ENCODE measurements around the gene CD48.

The CD48 gene

GRCh38 chr1:160756849-160757201 is 45.2 kb upstream of the CD48 start:
- Histone ChIP-seq H3K18ac (ENCODE audit: low read depth in 1 of 2, low read length in 2 of 2) (no peak overlapping the region), H4K8ac (ENCODE audit: low read length) (no peak overlapping the region), H3K9me3 (ENCODE audit: control insufficient read depth, low read length) (no peaks in the 10 kb centered on the region), H3K4me1 (ENCODE audit: control insufficient read depth, insufficient read depth, low read depth, low read length) (no peaks in the 10 kb centered on the region), H2BK5ac (ENCODE audit: low read depth, low read length, poor library complexity, severe bottlenecking) (no peak overlapping the region), H3K9ac (ENCODE audit: low read length) (no peak overlapping the region), H3K4me3 (ENCODE audit: insufficient read depth in 1 of 2, low read depth in 1 of 2, low read length in 2 of 2) (no peak overlapping the region), H2AK5ac (ENCODE audit: low read length, severe bottlenecking) (no peak overlapping the region), H2BK15ac (ENCODE audit: low read depth, poor library complexity, severe bottlenecking) (no peak overlapping the region), H3K4me2 (ENCODE audit: low read length, poor library complexity, severe bottlenecking) (no peak overlapping the region), H4K91ac (ENCODE audit: low read length) (no peak overlapping the region), H3K36me3 (ENCODE audit: control insufficient read depth in 1 of 2, insufficient read depth in 2 of 2, low read depth in 1 of 2, low read length in 2 of 2) (no peaks in the 10 kb centered on the region), H2AFZ (ENCODE audit: low read depth, low read length) (no peak overlapping the region), H2BK12ac (ENCODE audit: low read length in 2 of 2) (no peak overlapping the region), H3K23ac (ENCODE audit: low read length in 2 of 2) (no peak overlapping the region), H3K27me3 (ENCODE audit: control insufficient read depth in 1 of 2, insufficient read depth in 1 of 2, low read length in 2 of 2) (no peaks in the 10 kb centered on the region), H3K14ac (ENCODE audit: low read length in 2 of 2) (no peak overlapping the region), H3K27ac (ENCODE audit: low read length, poor library complexity, severe bottlenecking) (no peak overlapping the region), H2BK120ac (ENCODE audit: low read depth, low read length) (no peak overlapping the region), H3K4ac (ENCODE audit: low read depth in 1 of 2, low read length in 2 of 2) (no peak overlapping the region), H3K79me1 (replicated peaks; ENCODE audit: low read length, poor library complexity, severe bottlenecking) (no peaks in the 10 kb centered on the region)
- 72% methylated on average over 2 of the region's 2 CpGs for WGBS
- no peak for DNase-seq

- no peak overlapping the region for H3K14ac ChIP-seq (ENCODE audit: low read length in 2 of 2)
- no peak overlapping the region for H3K27ac ChIP-seq (ENCODE audit: low read length, poor library complexity, severe bottlenecking)
- H2BK120ac ChIP-seq (ENCODE audit: low read depth, low read length): no peak overlapping the region
- no peak overlapping the region for H2BK5ac ChIP-seq (ENCODE audit: low read depth, low read length, poor library complexity, severe bottlenecking)
- H3K23ac ChIP-seq (ENCODE audit: low read length in 2 of 2): no peak overlapping the region
- no peaks in the 10 kb centered on the region for H3K4me1 ChIP-seq (ENCODE audit: control insufficient read depth, insufficient read depth, low read depth, low read length)
- WGBS: 59% methylated on average over 3 of the region's 5 CpGs
- no peak overlapping the region for H2AK5ac ChIP-seq (ENCODE audit: low read length, severe bottlenecking)
- no peak overlapping the region for H2BK12ac ChIP-seq (ENCODE audit: low read length in 2 of 2)
- no peak overlapping the region for H2BK15ac ChIP-seq (ENCODE audit: low read depth, poor library complexity, severe bottlenecking)
- no peaks in the 10 kb centered on the region for H3K36me3 ChIP-seq (ENCODE audit: control insufficient read depth in 1 of 2, insufficient read depth in 2 of 2, low read depth in 1 of 2, low read length in 2 of 2)
- no peak overlapping the region for H4K91ac ChIP-seq (ENCODE audit: low read length)
- no peak overlapping the region for H3K4ac ChIP-seq (ENCODE audit: low read depth in 1 of 2, low read length in 2 of 2)
- H3K4me2 ChIP-seq (ENCODE audit: low read length, poor library complexity, severe bottlenecking): no peak overlapping the region
- H3K9ac ChIP-seq (ENCODE audit: low read length): no peak overlapping the region
- no peaks in the 10 kb centered on the region for H3K79me1 ChIP-seq (replicated peaks; ENCODE audit: low read length, poor library complexity, severe bottlenecking)
- no peak overlapping the region for H3K18ac ChIP-seq (ENCODE audit: low read depth in 1 of 2, low read length in 2 of 2)
- no peaks in the 10 kb centered on the region for H3K27me3 ChIP-seq (ENCODE audit: control insufficient read depth in 1 of 2, insufficient read depth in 1 of 2, low read length in 2 of 2)
- no peak overlapping the region for H3K4me3 ChIP-seq (ENCODE audit: insufficient read depth in 1 of 2, low read depth in 1 of 2, low read length in 2 of 2)
- no peaks in the 10 kb centered on the region for H3K9me3 ChIP-seq (ENCODE audit: control insufficient read depth, low read length)
- H2AFZ ChIP-seq (ENCODE audit: low read depth, low read length): no peak overlapping the region
- DNase-seq: no peak
- no peak overlapping the region for H4K8ac ChIP-seq (ENCODE audit: low read length)
These were observed 44.6 kb upstream of the CD48 start for GRCh38 chr1:160755911-160756848.

GRCh38 chr1:160755461-160755860 is 43.8 kb upstream of the CD48 start:
- Histone ChIP-seq H3K4me3 (ENCODE audit: insufficient read depth in 1 of 2, low read depth in 1 of 2, low read length in 2 of 2) (no peak overlapping the region), H4K8ac (ENCODE audit: low read length) (no peak overlapping the region), H2BK120ac (ENCODE audit: low read depth, low read length) (no peak overlapping the region), H3K14ac (ENCODE audit: low read length in 2 of 2) (no peak overlapping the region), H3K23ac (ENCODE audit: low read length in 2 of 2) (no peak overlapping the region), H2AFZ (ENCODE audit: low read depth, low read length) (no peak overlapping the region), H3K18ac (ENCODE audit: low read depth in 1 of 2, low read length in 2 of 2) (no peak overlapping the region), H3K9ac (ENCODE audit: low read length) (no peak overlapping the region), H2BK15ac (ENCODE audit: low read depth, poor library complexity, severe bottlenecking) (no peak overlapping the region), H2BK12ac (ENCODE audit: low read length in 2 of 2) (no peak overlapping the region), H3K27me3 (ENCODE audit: control insufficient read depth in 1 of 2, insufficient read depth in 1 of 2, low read length in 2 of 2) (peaks cover 0 to 3% of the 10 kb centered on the region in 2 experiments), H4K91ac (ENCODE audit: low read length) (no peak overlapping the region), H3K36me3 (ENCODE audit: control insufficient read depth in 1 of 2, insufficient read depth in 2 of 2, low read depth in 1 of 2, low read length in 2 of 2) (no peaks in the 10 kb centered on the region), H3K9me3 (ENCODE audit: control insufficient read depth, low read length) (no peaks in the 10 kb centered on the region), H3K4ac (ENCODE audit: low read depth in 1 of 2, low read length in 2 of 2) (no peak overlapping the region), H3K4me1 (ENCODE audit: control insufficient read depth, insufficient read depth, low read depth, low read length) (no peaks in the 10 kb centered on the region), H3K4me2 (ENCODE audit: low read length, poor library complexity, severe bottlenecking) (no peak overlapping the region), H2AK5ac (ENCODE audit: low read length, severe bottlenecking) (no peak overlapping the region), H3K27ac (ENCODE audit: low read length, poor library complexity, severe bottlenecking) (no peak overlapping the region), H2BK5ac (ENCODE audit: low read depth, low read length, poor library complexity, severe bottlenecking) (no peak overlapping the region), H3K79me1 (replicated peaks; ENCODE audit: low read length, poor library complexity, severe bottlenecking) (no peaks in the 10 kb centered on the region)
- DNase-seq: no peak
- 80% methylated on average over 1 of the region's 2 CpGs for WGBS

GRCh38 chr1:160753594-160753993 is 42.0 kb upstream of the CD48 start:
- H3K4ac ChIP-seq (ENCODE audit: low read depth in 1 of 2, low read length in 2 of 2): no peak overlapping the region
- H2BK120ac ChIP-seq (ENCODE audit: low read depth, low read length): no peak overlapping the region
- H2BK12ac ChIP-seq (ENCODE audit: low read length in 2 of 2): no peak overlapping the region
- no peak overlapping the region for H4K8ac ChIP-seq (ENCODE audit: low read length)
- no peak overlapping the region for H3K23ac ChIP-seq (ENCODE audit: low read length in 2 of 2)
- H3K79me1 ChIP-seq (replicated peaks; ENCODE audit: low read length, poor library complexity, severe bottlenecking): no peaks in the 10 kb centered on the region
- no peak for DNase-seq
- no peak overlapping the region for H2AK5ac ChIP-seq (ENCODE audit: low read length, severe bottlenecking)
- no peak overlapping the region for H3K4me3 ChIP-seq (ENCODE audit: insufficient read depth in 1 of 2, low read depth in 1 of 2, low read length in 2 of 2)
- no peak overlapping the region for H2BK15ac ChIP-seq (ENCODE audit: low read depth, poor library complexity, severe bottlenecking)
- no peak overlapping the region for H2AFZ ChIP-seq (ENCODE audit: low read depth, low read length)
- no peak overlapping the region for H3K9ac ChIP-seq (ENCODE audit: low read length)
- H3K4me1 ChIP-seq (ENCODE audit: control insufficient read depth, insufficient read depth, low read depth, low read length): no peaks in the 10 kb centered on the region
- no peak overlapping the region for H3K18ac ChIP-seq (ENCODE audit: low read depth in 1 of 2, low read length in 2 of 2)
- H3K27me3 ChIP-seq (ENCODE audit: control insufficient read depth in 1 of 2, insufficient read depth in 1 of 2, low read length in 2 of 2): peaks cover 0 to 3% of the 10 kb centered on the region in 2 experiments
- H3K36me3 ChIP-seq (ENCODE audit: control insufficient read depth in 1 of 2, insufficient read depth in 2 of 2, low read depth in 1 of 2, low read length in 2 of 2): no peaks in the 10 kb centered on the region
- H4K91ac ChIP-seq (ENCODE audit: low read length): no peak overlapping the region
- no peak overlapping the region for H3K27ac ChIP-seq (ENCODE audit: low read length, poor library complexity, severe bottlenecking)
- no peaks in the 10 kb centered on the region for H3K9me3 ChIP-seq (ENCODE audit: control insufficient read depth, low read length)
- H3K4me2 ChIP-seq (ENCODE audit: low read length, poor library complexity, severe bottlenecking): no peak overlapping the region
- H2BK5ac ChIP-seq (ENCODE audit: low read depth, low read length, poor library complexity, severe bottlenecking): no peak overlapping the region
- H3K14ac ChIP-seq (ENCODE audit: low read length in 2 of 2): no peak overlapping the region

Data from mesenchymal stem cell (in vitro differentiated cells and primary cell).